ENCODE data around the gene LIPH.

DNA sequence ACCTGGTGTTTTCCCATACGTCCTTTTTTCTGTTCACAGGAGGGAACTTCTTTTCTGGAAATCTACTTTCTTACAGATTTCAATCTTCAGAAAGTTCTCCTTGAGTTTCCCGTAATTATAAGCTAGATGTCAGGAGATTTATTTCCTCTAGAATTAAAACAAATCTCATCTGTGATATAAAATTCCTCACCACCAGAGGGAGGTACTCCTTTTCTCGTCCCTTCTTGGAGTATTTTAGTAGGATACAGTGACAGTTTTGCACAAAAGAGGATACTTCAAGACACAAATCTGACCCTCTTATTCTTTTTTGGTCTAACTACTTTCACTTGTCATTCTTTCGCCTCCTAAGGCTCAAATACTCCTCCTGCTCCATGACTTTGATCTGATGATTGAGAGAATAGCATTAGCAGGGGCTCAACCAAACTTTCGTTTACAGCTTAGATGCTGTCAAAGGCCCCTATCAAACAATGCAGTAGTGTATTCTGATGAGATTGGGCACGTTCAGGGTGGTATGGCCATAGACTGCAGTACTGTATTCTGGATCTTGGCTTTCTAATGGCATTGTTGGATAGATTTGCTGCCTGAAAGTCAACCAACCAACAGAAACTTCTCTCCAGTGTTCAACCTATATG, 91.6 kb downstream of the LIPH start:
- TF ChIP-seq, protein P1, sequence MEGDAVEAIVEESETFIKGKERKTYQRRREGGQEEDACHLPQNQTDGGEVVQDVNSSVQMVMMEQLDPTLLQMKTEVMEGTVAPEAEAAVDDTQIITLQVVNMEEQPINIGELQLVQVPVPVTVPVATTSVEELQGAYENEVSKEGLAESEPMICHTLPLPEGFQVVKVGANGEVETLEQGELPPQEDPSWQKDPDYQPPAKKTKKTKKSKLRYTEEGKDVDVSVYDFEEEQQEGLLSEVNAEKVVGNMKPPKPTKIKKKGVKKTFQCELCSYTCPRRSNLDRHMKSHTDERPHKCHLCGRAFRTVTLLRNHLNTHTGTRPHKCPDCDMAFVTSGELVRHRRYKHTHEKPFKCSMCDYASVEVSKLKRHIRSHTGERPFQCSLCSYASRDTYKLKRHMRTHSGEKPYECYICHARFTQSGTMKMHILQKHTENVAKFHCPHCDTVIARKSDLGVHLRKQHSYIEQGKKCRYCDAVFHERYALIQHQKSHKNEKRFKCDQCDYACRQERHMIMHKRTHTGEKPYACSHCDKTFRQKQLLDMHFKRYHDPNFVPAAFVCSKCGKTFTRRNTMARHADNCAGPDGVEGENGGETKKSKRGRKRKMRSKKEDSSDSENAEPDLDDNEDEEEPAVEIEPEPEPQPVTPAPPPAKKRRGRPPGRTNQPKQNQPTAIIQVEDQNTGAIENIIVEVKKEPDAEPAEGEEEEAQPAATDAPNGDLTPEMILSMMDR (IDR thresholded peaks at IDR 0.05), result peak in 4 of 6 experiments; percentile 15 to 54 (median 50)
- no peak for TF ChIP-seq POLR2A (IDR thresholded peaks at IDR 0.05)
